LNCAP (cell line): ENCODE measurements around the gene CAMTA1.

Experiments used
- CTCF ChIP-seq: fragments of 450-650 bp; IDR thresholded peaks from 2 replicates; pipeline ENCODE4 v1.5.1; 2017; ENCODE audit warnings: mild to moderate bottlenecking

Gene CAMTA1

GRCh38 chr1:6970221-6970620 is 185.0 kb downstream of the CAMTA1 start:
- TF ChIP-seq CTCF = no peak

- TF ChIP-seq CTCF = no peak
Observed at GRCh38 chr1:6971048-6971447, 185.8 kb downstream of the CAMTA1 start.

- TF ChIP-seq CTCF = no peak
Observed at GRCh38 chr1:6971699-6972098, 186.4 kb downstream of the CAMTA1 start.

GRCh38 chr1:6972399-6972798 is 187.1 kb downstream of the CAMTA1 start:
- TF ChIP-seq CTCF = no peak

- no peak for TF ChIP-seq CTCF
Observed at GRCh38 chr1:6975331-6976043, 190.2 kb downstream of the CAMTA1 start.

GRCh38 chr1:6976044-6976375 is 190.8 kb downstream of the CAMTA1 start:
- TF ChIP-seq CTCF = no peak

- TF ChIP-seq CTCF = no peak
Observed at GRCh38 chr1:6979003-6979613, 193.9 kb downstream of the CAMTA1 start.
